Ureter (tissue), 1 donor: ENCODE results near the gene FUT8. TPM values are rescaled to one million over a fixed set of nuclear protein-coding genes. Genes with fewer than 3 reads are reported as not detected.
"Not testable (repeated sequence)": the region's sequence is repeated elsewhere in the genome, so short reads cannot be mapped to it uniquely, and the experiment has no call there.

ENCODE experiments used
- DNase-seq: peaks from one replicate; pipeline ENCODE4 v3.0.0-alpha.2; 2020; ENCODE audit warnings: low spot score
- total RNA-seq: library from RNA; stranded (reverse); gene quantifications from one replicate; pipeline ENCODE4 v1.2.4, GENCODE V29; 2023
- donor health status: DM: yes; HTN: yes; CAD: no.

FUT8 gene
- total RNA-seq, 1 donor from 2014 or later, result 38.0 TPM

DNA sequence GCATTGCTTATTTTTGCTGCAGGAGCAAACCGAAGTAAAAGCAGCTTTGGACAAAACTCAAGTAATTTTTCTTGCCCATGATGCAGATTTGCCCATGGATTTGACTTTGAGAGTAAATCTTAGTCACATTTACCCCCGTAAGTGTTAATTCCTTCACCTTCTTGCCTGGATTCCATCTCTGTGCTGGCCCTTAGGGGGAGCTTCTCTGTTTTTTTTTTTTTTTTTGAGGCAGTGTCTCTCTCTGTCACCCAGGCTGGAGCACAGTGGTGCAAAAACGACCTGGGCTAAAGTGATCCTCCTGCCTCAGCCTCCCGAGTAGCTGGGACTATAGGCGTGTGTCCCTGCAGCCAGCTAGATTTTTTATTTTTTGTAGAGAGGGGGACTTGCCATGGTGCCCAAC, 210.2 kb downstream of the FUT8 start:
- DNase-seq, result no peak

GRCh38 chr14:65623759-65624158, 211.2 kb downstream of the FUT8 start:
- no peak for DNase-seq

DNA sequence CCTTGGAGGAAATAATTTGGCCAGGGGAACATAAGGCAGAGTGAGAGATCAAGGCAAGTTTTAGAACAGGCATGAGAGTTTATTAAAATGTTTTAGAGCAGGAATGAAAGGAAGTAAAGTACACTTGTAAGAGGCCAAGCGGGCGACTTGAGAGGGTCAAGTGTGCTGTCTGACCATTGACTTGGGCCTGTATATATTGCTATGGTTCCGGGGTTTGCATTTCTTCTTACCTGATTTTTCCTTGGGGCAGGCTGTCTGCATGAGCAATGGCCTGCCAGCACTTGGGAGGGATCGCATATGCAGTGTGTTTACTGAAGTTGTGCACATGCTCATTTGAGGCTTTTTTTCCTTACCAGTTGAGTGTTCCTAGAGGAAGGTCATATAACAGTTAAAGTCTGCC, 214.8 kb downstream of the FUT8 start:
- no peak for DNase-seq

DNA sequence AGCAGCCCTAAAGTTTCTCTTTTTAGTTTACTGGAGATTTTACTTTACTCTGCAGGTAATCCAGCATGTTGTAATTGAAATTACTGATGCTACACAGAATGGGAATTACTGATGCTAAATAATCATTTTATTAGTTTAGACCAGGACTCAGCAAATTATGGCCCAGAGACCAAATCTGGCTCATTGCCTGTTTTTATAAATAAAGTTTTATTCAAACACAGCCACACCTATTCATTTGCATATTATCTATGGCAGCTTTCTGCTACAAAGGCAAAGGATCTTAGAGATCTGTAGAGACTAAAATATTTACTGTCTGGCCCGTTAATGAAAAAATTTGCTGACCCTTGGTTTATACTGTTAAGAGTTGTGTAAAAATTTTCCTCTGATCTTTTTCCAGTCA, 216.1 kb downstream of the FUT8 start:
- DNase-seq, result no peak

- no peak for DNase-seq
Observed at GRCh38 chr14:65631040-65631439, 218.5 kb downstream of the FUT8 start.

GRCh38 chr14:65632487-65632886, 220.0 kb downstream of the FUT8 start:
- no peak for DNase-seq

DNA sequence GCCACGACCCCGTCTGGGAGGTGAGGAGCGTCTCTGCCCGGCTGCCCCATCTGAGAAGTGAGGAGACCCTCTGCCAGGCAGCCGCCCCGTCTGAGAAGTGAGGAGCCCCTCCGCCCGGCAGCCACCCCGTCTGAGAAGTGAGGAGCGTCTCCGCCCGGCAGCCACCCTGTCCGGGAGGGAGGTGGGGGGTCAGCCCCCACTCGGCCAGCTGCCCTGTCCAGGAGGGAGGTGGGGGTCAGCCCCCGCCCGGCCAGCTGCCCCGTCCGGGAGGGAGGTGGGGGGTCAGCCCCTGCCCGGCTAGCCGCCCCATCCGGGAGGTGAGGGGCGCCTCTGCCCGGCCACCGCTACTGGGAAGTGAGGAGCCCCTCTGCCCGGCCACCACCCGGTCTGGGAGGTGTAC, 221.1 kb downstream of the FUT8 start:
- DNase-seq, result not testable (repeated sequence)

DNA sequence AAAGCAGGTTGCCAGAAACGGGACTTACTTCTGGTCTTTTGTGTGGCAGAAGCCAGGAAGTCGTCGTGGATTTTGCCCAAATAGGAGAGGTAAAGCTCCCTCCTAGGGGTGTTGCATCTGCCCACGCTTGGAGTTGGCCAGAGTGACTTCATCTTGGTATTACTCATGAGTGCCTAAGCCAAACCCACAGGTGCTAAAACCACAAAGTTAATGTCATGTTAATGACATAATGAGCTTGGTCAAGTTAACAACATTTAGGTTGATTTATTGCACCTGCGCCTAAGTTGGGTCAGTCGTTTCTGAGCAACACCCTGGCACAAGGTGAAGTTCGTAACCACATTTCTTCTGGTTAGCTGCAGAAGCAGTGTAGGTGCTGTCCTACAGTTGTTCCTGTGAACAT, 225.2 kb downstream of the FUT8 start:
- DNase-seq, result no peak

GRCh38 chr14:65639216-65639615, 226.7 kb downstream of the FUT8 start:
- no peak for DNase-seq

DNA sequence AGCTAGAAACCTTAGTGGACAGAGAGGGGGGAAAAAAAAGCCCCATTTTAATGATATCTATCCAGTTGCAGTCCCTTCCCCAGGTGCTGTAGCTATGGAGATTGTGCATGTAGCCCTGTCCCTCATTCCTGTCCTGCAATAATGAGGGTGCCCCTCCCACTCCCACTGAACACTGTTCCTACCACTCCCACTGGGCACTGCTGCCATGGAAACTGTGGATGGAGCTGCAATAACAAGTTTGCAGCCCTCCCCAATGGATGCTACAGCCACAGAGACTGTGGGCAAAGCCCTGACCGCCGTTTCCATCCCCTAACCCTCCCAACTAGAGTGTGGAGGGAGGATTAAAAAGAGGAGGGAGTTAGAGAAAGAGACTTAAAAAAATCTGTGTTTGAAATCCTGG, 238.3 kb downstream of the FUT8 start:
- no peak for DNase-seq

DNA sequence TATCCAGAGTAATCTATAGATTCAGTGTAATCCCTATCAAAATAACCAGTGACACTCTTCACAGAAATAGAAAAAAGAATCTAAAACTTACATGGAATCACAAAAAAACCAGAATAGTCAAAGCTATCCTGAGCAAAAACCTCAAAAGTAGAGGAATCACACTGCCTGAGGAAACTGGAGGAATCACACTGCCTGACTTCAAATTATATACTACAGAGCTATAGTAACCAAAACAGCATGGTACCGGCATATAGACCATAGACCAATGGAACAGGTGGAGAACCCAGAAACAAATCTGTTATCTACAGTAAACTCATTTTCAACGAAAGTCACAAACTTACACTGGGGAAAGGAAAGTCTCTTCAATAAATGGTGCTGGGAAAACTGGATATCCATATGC, 244.0 kb downstream of the FUT8 start:
- no peak for DNase-seq

DNA sequence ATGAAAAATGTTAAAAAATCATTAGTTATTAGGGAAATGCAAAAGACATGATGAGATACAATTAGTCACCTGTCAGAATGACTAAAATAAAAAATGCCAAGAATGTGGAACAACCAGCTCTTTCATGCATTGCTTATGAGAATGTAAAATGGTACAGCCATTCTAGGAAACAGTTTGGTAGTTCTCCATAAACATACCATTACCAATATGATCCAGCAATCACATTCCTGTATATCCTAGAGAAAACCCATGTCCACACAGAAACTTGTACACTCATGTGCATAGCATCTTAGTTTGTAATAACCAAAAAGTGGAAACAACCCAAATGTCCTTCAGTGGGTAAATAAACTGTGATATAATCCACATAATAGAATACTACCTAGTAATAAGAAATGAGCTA, 245.7 kb downstream of the FUT8 start:
- DNase-seq, result no peak

DNA sequence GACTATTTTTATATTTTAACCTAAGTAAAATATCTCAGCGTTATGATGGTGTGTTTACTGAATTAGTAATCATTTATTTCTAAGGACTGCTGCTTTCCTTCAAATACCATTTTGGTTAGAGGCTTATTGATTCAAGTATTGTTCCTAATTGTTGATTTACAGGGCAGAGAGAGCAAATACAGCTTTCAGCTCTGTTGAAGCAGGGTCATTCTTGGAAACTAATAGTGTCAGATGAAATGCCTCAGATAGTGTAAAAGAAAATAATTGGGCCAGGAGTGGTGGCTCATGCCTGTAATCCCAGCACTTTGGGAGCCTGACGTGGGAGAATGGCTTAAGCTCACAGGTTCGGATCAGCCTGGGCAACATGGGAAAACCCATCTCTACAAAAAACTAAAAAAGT, 249.3 kb downstream of the FUT8 start:
- DNase-seq, result no peak

GRCh38 chr14:65664436-65664835, 251.9 kb downstream of the FUT8 start:
- DNase-seq, result no peak

DNA sequence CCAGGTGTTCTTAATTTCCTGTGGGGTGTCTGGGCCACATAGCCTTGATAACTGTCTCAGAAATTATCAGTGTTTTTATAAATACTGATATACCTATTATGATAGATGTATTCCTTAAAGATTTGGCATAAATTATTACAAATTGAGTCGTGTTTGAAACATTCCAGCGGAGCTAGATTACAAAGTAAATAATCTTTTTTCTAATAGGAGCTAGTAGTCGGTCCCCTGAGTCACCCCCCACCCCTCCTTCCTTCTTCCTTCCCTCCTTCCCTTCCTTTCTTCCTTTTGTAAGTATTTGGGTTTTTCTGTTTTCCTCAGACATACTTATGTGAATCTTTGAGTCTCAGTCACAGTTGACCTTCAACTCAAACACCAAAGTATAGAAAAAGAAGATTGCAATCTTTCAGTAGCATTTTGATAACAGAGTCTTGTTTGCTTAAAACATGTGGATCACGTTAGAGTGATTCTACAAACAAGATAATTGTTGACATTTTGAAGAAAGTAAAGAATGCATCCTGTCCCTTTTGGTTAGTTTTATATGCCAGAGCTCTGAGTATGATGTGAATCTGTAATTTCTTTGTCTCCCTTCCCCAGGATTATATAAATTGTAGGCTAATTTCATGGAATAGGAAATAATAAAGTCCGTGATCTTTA, 264.0 kb downstream of the FUT8 start:
- DNase-seq, result no peak

DNA sequence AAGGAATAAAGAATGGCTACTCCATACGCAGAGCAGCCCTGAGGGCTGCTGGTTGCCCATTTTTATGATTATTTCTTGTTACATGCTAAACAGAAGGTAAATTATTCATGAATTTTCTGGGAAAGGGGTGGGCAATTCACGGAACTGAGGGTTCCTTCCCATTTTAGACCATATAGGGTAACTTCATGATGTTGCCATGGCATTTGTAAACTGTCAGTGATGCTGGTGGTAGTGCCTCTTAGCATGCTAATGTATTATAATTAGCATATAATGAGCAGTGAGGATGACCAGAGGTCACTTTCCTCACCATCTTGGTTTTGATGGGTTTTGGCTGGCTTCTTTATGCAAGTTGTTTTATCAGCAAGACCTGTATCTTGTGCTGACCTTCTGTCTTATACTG, 273.0 kb downstream of the FUT8 start:
- no peak for DNase-seq

- DNase-seq, result no peak
Observed at GRCh38 chr14:65686761-65687160, 274.2 kb downstream of the FUT8 start.

GRCh38 chr14:65689070-65689469, 276.5 kb downstream of the FUT8 start:
- DNase-seq, result no peak

GRCh38 chr14:65692566-65692965, 280.0 kb downstream of the FUT8 start:
- not testable (repeated sequence) for DNase-seq

DNA sequence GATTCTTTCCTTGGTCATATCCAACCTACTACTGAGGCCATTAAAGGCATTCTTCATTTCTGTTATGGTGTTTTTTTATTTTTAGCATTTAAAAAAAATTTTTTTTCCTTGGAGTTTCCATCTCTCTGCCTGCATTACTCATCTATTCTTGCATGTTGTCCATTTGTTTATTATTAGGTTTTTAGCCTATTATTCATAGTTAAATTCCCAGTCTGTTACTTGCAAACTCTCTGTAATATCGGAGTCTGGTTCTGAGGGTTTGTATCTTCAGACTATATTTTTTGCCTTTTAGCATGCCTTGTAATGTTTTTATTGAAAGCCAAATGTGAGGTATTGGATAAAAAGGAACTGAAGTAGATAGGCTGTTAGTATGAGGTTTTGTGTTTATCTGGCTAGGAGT, 284.3 kb downstream of the FUT8 start:
- DNase-seq, result no peak

DNA sequence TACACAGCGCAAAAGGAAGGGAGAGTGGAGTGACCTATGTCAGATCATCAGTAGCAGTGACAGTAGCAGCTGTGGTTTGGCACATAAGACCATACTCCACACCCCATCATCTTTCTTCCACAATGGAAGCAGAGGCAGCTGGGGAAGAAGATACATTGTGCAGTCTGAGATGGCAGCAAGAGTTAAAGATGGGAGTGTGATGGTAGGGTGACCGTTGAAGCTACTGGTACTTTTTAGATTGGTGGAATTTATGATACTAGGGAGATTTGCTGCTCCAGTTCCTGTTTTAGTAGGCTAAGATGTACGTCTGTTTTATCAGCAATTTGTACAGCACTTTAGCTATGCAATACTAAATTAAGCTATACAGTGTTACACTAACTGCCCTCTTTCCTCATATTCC, 291.0 kb downstream of the FUT8 start:
- DNase-seq, result no peak

- DNase-seq, result no peak
Observed at GRCh38 chr14:65703996-65704395, 291.5 kb downstream of the FUT8 start.

DNA sequence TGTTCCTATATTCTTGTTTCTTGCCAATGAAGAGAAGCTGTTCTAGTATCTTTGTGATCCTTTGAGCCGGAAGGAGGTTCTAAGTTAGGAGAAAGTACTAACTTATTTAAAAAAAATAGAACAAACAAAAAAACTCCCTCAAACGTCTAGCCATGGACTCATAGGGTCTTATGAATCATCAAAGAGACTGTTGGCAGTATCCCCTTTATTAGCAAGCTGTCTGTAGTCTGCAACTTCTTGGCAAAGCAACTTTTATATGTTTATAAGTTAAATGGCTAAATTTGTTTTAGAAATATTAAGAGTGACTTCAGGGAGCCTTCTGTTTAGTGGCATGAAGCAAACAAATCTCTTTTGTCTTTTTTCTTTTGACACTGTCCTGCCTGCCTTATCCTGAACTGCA, 291.9 kb downstream of the FUT8 start:
- no peak for DNase-seq

GRCh38 chr14:65704850-65705249, 292.3 kb downstream of the FUT8 start:
- no peak for DNase-seq
